SH-SY5Y (cell line): ENCODE measurements around the gene MTHFS.

Experiments
- GATA2 ChIP-seq: IDR thresholded peaks from 2 replicates; pipeline ENCODE4 v1.6.1; 2011; ENCODE audit warnings: mild to moderate bottlenecking, low read depth, low read length
- GATA3 ChIP-seq: IDR thresholded peaks from 2 replicates; pipeline ENCODE4 v1.6.1; 2011; ENCODE audit warnings: low read depth, mild to moderate bottlenecking, low read length, moderate library complexity

GRCh38 chr15:79897701-79898113 is 893 bp upstream of the MTHFS start:
- TF ChIP-seq GATA3 (no peak), GATA2 (no peak)
